ENCODE measurements around the gene TACO1.

The TACO1 gene

GRCh38 chr17:63601439-63602371, 1.0 kb downstream of the TACO1 start:
- no peak for DNase-seq

GRCh38 chr17:63609816-63610573, 9.3 kb downstream of the TACO1 start:
- DNase-seq = no peak

GRCh38 chr17:63610854-63611253, 10.2 kb downstream of the TACO1 start:
- no peak for DNase-seq

GRCh38 chr17:63611354-63611753, 10.7 kb downstream of the TACO1 start:
- DNase-seq = no peak

GRCh38 chr17:63613663-63614062, 13.0 kb downstream of the TACO1 start:
- DNase-seq = no peak

GRCh38 chr17:63621229-63621683, 20.6 kb downstream of the TACO1 start:
- DNase-seq = no peak

GRCh38 chr17:63621684-63622573, 21.2 kb downstream of the TACO1 start, which contains the start of gene MAP3K3:
MAP3K3 (plus strand) TSS chr17:63622417; CDS start chr17:63622760, 343 bp downstream.
- peak; percentile 95 for DNase-seq

- peak; percentile 34 for DNase-seq
Measured at GRCh38 chr17:63622574-63623390, 22.1 kb downstream of the TACO1 start.

- DNase-seq = no peak
Measured at GRCh38 chr17:63623786-63624530, 23.3 kb downstream of the TACO1 start.

GRCh38 chr17:63624531-63624880, 23.8 kb downstream of the TACO1 start:
- DNase-seq = no peak

GRCh38 chr17:63626551-63627180, 26.0 kb downstream of the TACO1 start:
- DNase-seq = no peak

- DNase-seq = no peak
Measured at GRCh38 chr17:63629627-63630026, 28.9 kb downstream of the TACO1 start.

- DNase-seq = no peak
Measured at GRCh38 chr17:63631062-63631461, 30.4 kb downstream of the TACO1 start.

- DNase-seq = no peak
Measured at GRCh38 chr17:63631626-63632025, 30.9 kb downstream of the TACO1 start.

GRCh38 chr17:63633742-63634141, 33.0 kb downstream of the TACO1 start:
- no peak for DNase-seq

- DNase-seq = no peak
Measured at GRCh38 chr17:63634163-63634562, 33.5 kb downstream of the TACO1 start.

GRCh38 chr17:63634816-63635215, 34.1 kb downstream of the TACO1 start:
- DNase-seq = no peak

GRCh38 chr17:63635290-63635689, 34.6 kb downstream of the TACO1 start:
- no peak for DNase-seq

GRCh38 chr17:63635787-63636186, 35.1 kb downstream of the TACO1 start:
- no peak for DNase-seq

- no peak for DNase-seq
Measured at GRCh38 chr17:63639125-63639524, 38.4 kb downstream of the TACO1 start.

GRCh38 chr17:63640038-63640437, 39.3 kb downstream of the TACO1 start:
- no peak for DNase-seq

Data from activated CD4-positive, alpha-beta T cell treated with anti-CD3 and anti-CD28 coated beads for 1 hour (primary cell).